Tibial artery (tissue), 4 donors: ENCODE measurements around the gene MEF2D.

Source experiments
- DNase-seq, 2 donors: peaks; one replicate each; pipeline ENCODE4 v3.0.0-alpha.2; 2019
- H3K27ac ChIP-seq, 2 donors: fragments of 200-600 bp; sonication (generic) in 1 of 2; 1 replicate in 1 of 2; 2 replicates in 1 of 2; pipeline ENCODE4 v1.5.1; 2018 to 2019; ENCODE audit warnings: mild to moderate bottlenecking in 1 of 2
- H3K27me3 ChIP-seq, 2 donors: fragments of 200-600 bp; sonication (generic) in 1 of 2; one replicate each; pipeline versions ENCODE4 v1.5.1 to v1.6.0; 2016 to 2019
- H3K36me3 ChIP-seq, 3 donors: fragments of 200-600 bp; sonication (generic) in 2 of 3; one replicate each; pipeline ENCODE4 v1.5.1; 2016 to 2019; ENCODE audit warnings: mild to moderate bottlenecking in 2 of 3
- H3K4me1 ChIP-seq, 4 donors: fragments of 200-600 bp; sonication (generic) in 2 of 4; 1 replicate in 3 of 4; 2 replicates in 1 of 4; pipeline ENCODE4 v1.5.1; 2016 to 2019
- H3K4me3 ChIP-seq, 2 donors: fragments of 200-600 bp; sonication (generic) in 1 of 2; 1 replicate in 1 of 2; 2 replicates in 1 of 2; pipeline ENCODE4 v1.5.1; 2018 to 2019; ENCODE audit warnings: mild to moderate bottlenecking in 2 of 2
- H3K9me3 ChIP-seq, 3 donors: fragments of 200-600 bp; sonication (generic) in 1 of 3; one replicate each; pipeline ENCODE4 v1.5.1; 2016 to 2019
- intact Hi-C: fragments of 100-400 bp; cut with DNase I; formaldehyde crosslinking; loops from one replicate; pipeline ENCODE4 v1.15.0; 2023; ENCODE audit warnings: low total_unique reads
- TF ChIP-seq, protein P1 (sequence below), 2 experiments: fragments of 200-600 bp in 1 of 2; fragments of 450-650 bp in 1 of 2; IDR thresholded peaks; one replicate each; pipeline ENCODE4 v1.5.1; 2017 to 2019; ENCODE audit warnings: antibody characterized with exemption in 2 of 2, mild to moderate bottlenecking in 1 of 2, moderate library complexity in 1 of 2

Gene MEF2D

GRCh38 chr1:156432669-156433018 lies 67.9 kb downstream of the MEF2D start:
- Histone ChIP-seq H3K9me3 (no peaks in the 10 kb centered on the region), H3K4me1 (peaks cover 0 to 18% (median 16%) of the 10 kb centered on the region in 4 donors), H3K27me3 (peaks cover 8 to 100% of the 10 kb centered on the region in 2 donors), H3K4me3 (no peak overlapping the region), H3K36me3 (no peaks in the 10 kb centered on the region), H3K27ac (no peak overlapping the region)
- TF ChIP-seq, protein P1, sequence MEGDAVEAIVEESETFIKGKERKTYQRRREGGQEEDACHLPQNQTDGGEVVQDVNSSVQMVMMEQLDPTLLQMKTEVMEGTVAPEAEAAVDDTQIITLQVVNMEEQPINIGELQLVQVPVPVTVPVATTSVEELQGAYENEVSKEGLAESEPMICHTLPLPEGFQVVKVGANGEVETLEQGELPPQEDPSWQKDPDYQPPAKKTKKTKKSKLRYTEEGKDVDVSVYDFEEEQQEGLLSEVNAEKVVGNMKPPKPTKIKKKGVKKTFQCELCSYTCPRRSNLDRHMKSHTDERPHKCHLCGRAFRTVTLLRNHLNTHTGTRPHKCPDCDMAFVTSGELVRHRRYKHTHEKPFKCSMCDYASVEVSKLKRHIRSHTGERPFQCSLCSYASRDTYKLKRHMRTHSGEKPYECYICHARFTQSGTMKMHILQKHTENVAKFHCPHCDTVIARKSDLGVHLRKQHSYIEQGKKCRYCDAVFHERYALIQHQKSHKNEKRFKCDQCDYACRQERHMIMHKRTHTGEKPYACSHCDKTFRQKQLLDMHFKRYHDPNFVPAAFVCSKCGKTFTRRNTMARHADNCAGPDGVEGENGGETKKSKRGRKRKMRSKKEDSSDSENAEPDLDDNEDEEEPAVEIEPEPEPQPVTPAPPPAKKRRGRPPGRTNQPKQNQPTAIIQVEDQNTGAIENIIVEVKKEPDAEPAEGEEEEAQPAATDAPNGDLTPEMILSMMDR (IDR thresholded peaks at IDR 0.05) = no peak
- no peak for DNase-seq
- intact Hi-C loops = no loop called here

GRCh38 chr1:156431769-156432668 lies 68.6 kb downstream of the MEF2D start:
- TF ChIP-seq, protein P1 (IDR thresholded peaks at IDR 0.05) = no peak
- Histone ChIP-seq H3K4me3 (no peak overlapping the region), H3K27ac (no peak overlapping the region), H3K27me3 (peaks cover 7 to 99% of the 10 kb centered on the region in 2 donors), H3K36me3 (no peaks in the 10 kb centered on the region), H3K9me3 (no peaks in the 10 kb centered on the region), H3K4me1 (peaks cover 0 to 18% (median 16%) of the 10 kb centered on the region in 4 donors)
- intact Hi-C loops = no loop called here
- DNase-seq = no peak

GRCh38 chr1:156431366-156431765 lies 69.2 kb downstream of the MEF2D start:
- TF ChIP-seq, protein P1 (IDR thresholded peaks at IDR 0.05) = no peak
- H3K4me3 ChIP-seq = no peak overlapping the region
- H3K27me3 ChIP-seq = peaks cover under 1 to 99% of the 10 kb centered on the region in 2 donors
- H3K4me1 ChIP-seq = peaks cover 0 to 12% (median 11%) of the 10 kb centered on the region in 4 donors
- no peaks in the 10 kb centered on the region for H3K36me3 ChIP-seq
- no peak overlapping the region for H3K27ac ChIP-seq
- intact Hi-C loops = no loop called here
- DNase-seq = no peak
- H3K9me3 ChIP-seq = no peaks in the 10 kb centered on the region

- Histone ChIP-seq H3K4me3 (no peak overlapping the region), H3K9me3 (no peaks in the 10 kb centered on the region), H3K27ac (no peak overlapping the region), H3K36me3 (no peaks in the 10 kb centered on the region), H3K27me3 (peaks cover 0 to 99% of the 10 kb centered on the region in 2 donors), H3K4me1 (peaks cover 0 to 7% (median 6%) of the 10 kb centered on the region in 4 donors)
- TF ChIP-seq, protein P1 (IDR thresholded peaks at IDR 0.05) = no peak
- DNase-seq = no peak
- intact Hi-C loops = no loop called here
Observed at GRCh38 chr1:156430866-156431265, 69.7 kb downstream of the MEF2D start.

GRCh38 chr1:156430303-156430702 lies 70.3 kb downstream of the MEF2D start:
- Histone ChIP-seq H3K27me3 (peaks cover 0 to 98% of the 10 kb centered on the region in 2 donors), H3K4me3 (no peak overlapping the region), H3K9me3 (no peaks in the 10 kb centered on the region), H3K27ac (no peak overlapping the region), H3K36me3 (no peaks in the 10 kb centered on the region), H3K4me1 (peaks cover 0 to 1% (median under 1%) of the 10 kb centered on the region in 4 donors)
- TF ChIP-seq, protein P1 (IDR thresholded peaks at IDR 0.05) = no peak
- intact Hi-C loops = no loop called here
- no peak for DNase-seq
